HG03457 (cell line): ENCODE measurements around the gene MACF1.

ENCODE experiments used
- ATAC-seq: cut with Tn5 transposase; IDR thresholded peaks from one replicate; pipeline ENCODE4 v1.9.1; 2021; ENCODE audit warnings: moderate number of reproducible peaks; ENCODE audit not compliant: unreplicated experiment

Gene MACF1

DNA sequence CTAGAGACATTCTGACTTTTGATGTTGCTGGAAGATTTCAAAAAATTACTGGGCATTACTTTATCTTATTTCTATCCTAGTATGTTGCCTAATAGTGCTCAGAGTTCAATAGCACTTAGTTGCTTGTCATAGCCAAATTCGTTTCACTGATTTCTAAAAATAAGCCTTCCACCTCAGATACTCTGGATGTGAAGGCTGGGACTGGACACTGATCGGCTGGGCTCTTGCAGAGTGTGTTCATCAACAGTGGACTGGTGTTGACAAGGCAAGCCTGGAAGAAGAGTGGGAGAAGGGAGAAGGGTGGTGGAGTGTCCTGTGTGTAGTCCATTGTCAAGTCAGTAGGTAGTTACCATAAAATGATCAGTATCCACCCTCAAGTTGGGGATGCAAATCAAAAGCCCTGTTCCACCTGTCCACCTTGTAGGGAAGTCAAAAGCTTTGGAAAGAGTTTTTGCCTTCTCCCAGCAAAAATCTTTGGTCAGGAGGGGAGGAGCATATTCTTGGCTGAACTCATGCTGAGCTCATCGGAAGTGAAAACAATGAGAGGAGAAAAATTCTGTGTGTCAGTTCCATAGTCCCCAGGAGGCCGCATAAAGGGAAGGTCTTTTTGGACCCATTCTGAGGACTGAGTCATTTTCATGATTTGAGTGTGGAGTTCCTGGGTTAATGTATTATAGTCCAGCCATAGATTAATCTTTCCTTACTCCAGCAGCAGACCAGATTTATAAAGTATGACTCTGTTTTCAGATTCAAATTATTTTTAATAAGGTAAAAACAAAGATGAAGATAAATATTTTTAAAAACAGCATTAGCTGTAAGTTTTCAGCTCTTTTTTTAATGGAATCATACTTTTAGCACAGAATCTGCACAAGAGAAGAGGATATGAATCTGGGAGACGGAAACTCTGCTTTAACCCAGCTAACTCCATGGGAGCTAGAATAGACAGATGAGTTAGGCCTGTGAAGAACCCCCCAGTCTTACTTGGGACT, 187.5 kb downstream of the MACF1 start:
- no peak for ATAC-seq

GRCh38 chr1:39392851-39393573, 188.5 kb downstream of the MACF1 start:
- no peak for ATAC-seq

DNA sequence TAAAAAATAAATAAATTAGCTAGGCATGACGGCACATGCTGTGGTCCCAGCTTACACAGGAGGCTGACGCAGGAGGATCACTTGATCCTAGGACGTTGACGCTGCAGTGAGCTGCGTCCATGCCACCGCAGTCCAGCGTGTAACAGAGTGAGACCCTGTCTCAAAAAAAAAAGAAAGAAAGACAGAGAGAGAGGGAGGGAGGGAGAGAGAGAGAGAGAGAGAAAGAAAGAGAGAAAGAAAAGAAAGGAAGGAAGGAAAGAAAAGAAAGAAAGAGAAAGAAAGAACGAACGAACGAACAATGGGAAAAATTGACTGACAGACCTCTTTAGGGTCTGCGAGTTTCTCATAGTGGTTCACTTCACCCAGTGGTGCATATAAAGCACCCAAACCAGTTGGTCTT, 189.2 kb downstream of the MACF1 start:
- ATAC-seq: no peak

GRCh38 chr1:39394059-39394458, 189.6 kb downstream of the MACF1 start:
- ATAC-seq: no peak

GRCh38 chr1:39394598-39394997, 190.1 kb downstream of the MACF1 start:
- ATAC-seq: no peak

GRCh38 chr1:39395357-39395831, 190.9 kb downstream of the MACF1 start:
- ATAC-seq: no peak

DNA sequence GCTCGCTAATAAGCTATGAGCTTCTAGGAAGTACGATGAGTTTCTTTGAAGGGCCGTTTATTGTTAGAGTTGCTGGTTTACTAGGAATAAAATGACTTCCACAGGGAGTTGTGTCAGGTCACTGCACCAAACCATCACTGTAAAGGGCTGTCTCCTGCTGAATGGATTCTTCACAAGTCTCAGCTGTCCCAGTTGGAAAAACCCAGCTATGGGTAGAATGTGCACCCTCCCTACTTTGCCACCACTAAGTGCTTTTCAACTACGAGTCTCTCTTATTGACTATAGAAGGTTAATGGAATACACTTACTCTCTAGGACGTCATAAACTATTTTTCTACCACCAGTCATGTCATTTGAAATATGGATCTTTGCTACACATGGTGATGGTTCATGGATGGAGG, 192.2 kb downstream of the MACF1 start:
- no peak for ATAC-seq

DNA sequence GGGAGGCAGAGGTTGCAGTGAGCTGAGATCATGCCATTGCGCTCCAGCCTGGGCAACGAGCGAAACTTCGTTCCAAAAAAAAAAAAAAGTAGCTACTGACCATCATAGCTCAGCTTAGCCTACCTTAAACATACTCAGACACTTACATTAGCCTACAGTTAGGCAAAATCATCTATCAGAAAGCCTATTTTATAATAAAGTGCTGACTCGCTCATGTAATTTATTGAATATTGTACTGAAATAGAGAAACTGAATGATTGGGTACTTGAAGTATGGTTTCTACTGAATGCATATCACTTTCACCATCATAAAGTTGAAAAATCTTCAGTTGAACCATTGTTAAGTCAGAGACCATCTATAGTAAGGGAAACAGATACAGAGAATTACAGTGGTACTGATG, 193.0 kb downstream of the MACF1 start:
- no peak for ATAC-seq

GRCh38 chr1:39398278-39399021, 194.0 kb downstream of the MACF1 start:
- ATAC-seq: no peak

GRCh38 chr1:39401106-39401505, 196.6 kb downstream of the MACF1 start:
- ATAC-seq: no peak

- ATAC-seq: no peak
Observed at GRCh38 chr1:39404876-39405275, 200.4 kb downstream of the MACF1 start.

GRCh38 chr1:39405358-39405757, 200.9 kb downstream of the MACF1 start:
- ATAC-seq: no peak

DNA sequence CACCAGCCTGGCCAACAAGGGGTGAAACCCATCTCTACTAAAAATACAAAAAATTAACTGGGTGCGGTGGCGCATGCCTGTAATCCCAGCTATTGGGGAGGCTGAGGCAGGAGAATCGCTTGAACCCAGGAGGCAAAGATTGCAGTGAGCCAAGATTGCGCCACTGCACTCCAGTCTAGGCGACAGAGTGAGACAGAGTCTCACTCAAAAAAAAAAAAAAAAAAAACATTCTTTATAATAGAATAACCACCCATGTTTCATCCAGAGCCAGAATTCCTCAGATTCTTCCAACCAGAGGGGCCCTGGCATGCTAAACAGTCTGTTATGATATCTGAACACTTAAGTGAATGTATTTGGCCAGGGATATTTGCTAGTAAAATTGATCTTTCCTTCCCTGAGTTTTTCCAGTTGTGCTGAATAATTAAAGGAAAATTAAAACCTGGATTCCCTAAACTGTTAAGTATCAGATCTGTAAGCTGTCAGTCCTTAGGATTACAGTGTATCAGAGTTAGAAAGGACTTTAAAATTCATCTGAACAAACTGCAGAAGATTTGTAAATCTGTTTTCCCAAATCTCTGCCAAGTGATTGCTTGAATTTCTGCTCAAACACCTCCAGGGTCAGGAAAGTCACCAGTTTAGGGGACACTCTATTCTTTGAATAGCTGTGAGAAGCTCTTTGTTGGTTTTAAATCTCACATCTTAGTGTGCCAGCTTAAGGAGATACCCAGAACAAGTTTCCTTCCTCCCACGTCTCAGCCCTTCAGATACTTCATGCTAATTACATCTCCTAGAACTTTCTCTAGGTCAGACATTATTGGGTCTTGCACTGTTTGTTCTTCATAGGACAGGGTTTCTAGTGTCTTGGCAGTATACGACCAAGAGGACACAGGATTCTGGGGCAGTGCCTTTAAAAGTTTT, 202.3 kb downstream of the MACF1 start:
- ATAC-seq: no peak

DNA sequence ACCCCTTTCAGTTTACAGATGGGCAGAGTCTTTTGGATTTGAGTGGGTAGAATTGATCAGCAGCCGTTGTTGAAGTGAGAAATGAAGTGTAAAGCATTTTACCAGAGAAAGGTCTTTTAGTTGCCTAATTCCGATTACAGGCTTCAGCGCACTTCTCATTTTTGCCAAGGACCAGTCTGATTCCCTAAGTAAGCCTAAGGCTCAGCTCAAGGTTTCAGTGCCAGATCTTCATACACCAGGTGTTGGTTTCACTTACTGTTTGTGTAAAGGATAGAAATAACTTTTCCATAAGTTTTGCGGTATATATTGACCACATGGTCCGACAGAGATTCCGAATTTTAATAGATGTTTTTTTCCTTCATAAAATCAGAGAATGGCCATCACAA, 203.0 kb downstream of the MACF1 start:
- no peak for ATAC-seq

- no peak for ATAC-seq
Observed at GRCh38 chr1:39407896-39408640, 203.6 kb downstream of the MACF1 start.

DNA sequence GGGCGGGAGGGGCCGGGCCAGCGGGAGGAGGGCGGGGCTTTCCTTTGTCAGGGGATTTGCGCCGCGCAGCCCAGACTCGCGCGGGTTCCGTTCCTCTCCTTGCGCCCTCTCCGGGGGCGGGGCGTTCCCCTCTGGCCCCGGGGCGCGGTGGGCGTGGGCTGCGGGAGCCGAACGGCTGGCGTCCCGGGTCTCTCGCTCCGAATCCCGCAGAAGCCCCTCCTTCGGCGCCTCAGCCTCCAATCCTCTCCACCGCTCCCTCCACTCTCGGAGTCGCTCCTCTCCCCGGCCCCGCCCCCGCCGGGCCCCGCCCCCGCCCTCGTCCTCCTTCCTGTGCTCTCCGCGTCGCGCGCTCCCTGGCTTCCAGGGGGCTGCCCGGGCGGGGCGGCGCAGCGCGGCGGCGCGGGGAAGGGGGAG, 204.2 kb downstream of the MACF1 start:
- ATAC-seq: peak; percentile 66

- no peak for ATAC-seq
Observed at GRCh38 chr1:39409055-39409816, 204.7 kb downstream of the MACF1 start.

- ATAC-seq: no peak
Observed at GRCh38 chr1:39410915-39411436, 206.5 kb downstream of the MACF1 start.
